GM10847 (cell line): ENCODE measurements around the gene GIT1.

ENCODE experiments used
- POLR2A ChIP-seq: IDR thresholded peaks from 2 replicates; pipeline ENCODE4 v1.6.1; 2011; ENCODE audit not compliant: insufficient read length; ENCODE audit errors: extremely low read depth

The GIT1 gene

GRCh38 chr17:29588562-29589411 is 661 bp downstream of the GIT1 start:
- TF ChIP-seq POLR2A: no peak

GRCh38 chr17:29588017-29588561 is 1.4 kb downstream of the GIT1 start:
- TF ChIP-seq POLR2A: no peak

- TF ChIP-seq POLR2A: no peak
These were observed 1.9 kb downstream of the GIT1 start for GRCh38 chr17:29587591-29587990.

- no peak for TF ChIP-seq POLR2A
These were observed 2.6 kb downstream of the GIT1 start for GRCh38 chr17:29586676-29587469.

- no peak for TF ChIP-seq POLR2A
These were observed 4.2 kb downstream of the GIT1 start for GRCh38 chr17:29585080-29585751.

GRCh38 chr17:29584452-29585079 is 4.9 kb downstream of the GIT1 start:
- no peak for TF ChIP-seq POLR2A

- no peak for TF ChIP-seq POLR2A
These were observed 5.9 kb downstream of the GIT1 start for GRCh38 chr17:29583324-29584248.

- no peak for TF ChIP-seq POLR2A
These were observed 6.7 kb downstream of the GIT1 start for GRCh38 chr17:29582772-29583171.

- no peak for TF ChIP-seq POLR2A
These were observed 7.1 kb downstream of the GIT1 start for GRCh38 chr17:29582254-29582765.

GRCh38 chr17:29581583-29582253 is 7.7 kb downstream of the GIT1 start:
- no peak for TF ChIP-seq POLR2A

GRCh38 chr17:29579866-29580771 is 9.3 kb downstream of the GIT1 start:
- no peak for TF ChIP-seq POLR2A
